IMR-90 (cell line): ENCODE measurements around the gene LRRIQ4. TPM values are rescaled to one million over a fixed set of nuclear protein-coding genes. Genes with fewer than 3 reads are reported as not detected.

Experiments
- ATAC-seq: fragments of 200-7000 bp; cut with Tn5 transposase; 2 replicates; pipeline ENCODE4 v1.9.1; 2020; ENCODE audit warnings: low read depth, mild to moderate bottlenecking, moderate library complexity
- BruUV-seq: library from RNA; stranded (reverse); fragments of 400-500 nt; replicated peaks from 2 replicates; lab custom pipeline; 2021; lab: Mats Ljungman, UMichigan
- CTCF ChIA-PET: fragments of 300-600 bp; formaldehyde crosslinking; extraction: SDS; loops from one replicate; lab custom pipeline; 2021; ENCODE audit warnings: antibody characterized with exemption; lab: Yijun Ruan, JAX
- POLR2A ChIA-PET: fragments of 300-600 bp; sonication (Branson Sonifier 250); formaldehyde crosslinking; loops from one replicate; lab custom pipeline; 2022; ENCODE audit warnings: antibody characterized with exemption; ENCODE audit not compliant: unreplicated experiment; lab: Charles Lee
- DNase-seq: peaks from one replicate; pipeline ENCODE4 v3.0.0; 2013
- H2AFZ ChIP-seq: replicated peaks from 2 replicates; pipeline ENCODE3; 2013; ENCODE audit warnings: low read length, mild to moderate bottlenecking; ENCODE audit not compliant: poor library complexity
- H2AK5ac ChIP-seq: 2 replicates; pipeline ENCODE4 v1.6.1; 2013; ENCODE audit warnings: low read depth, low read length, inconsistent platforms
- H2AK9ac ChIP-seq: replicated peaks from 2 replicates; pipeline ENCODE3; 2013; ENCODE audit warnings: mild to moderate bottlenecking, low read depth, low read length, moderate library complexity; ENCODE audit not compliant: poor library complexity
- H2BK120ac ChIP-seq: 2 replicates; pipeline ENCODE4 v1.6.1; 2013; ENCODE audit warnings: low read depth, low read length, inconsistent platforms
- H2BK15ac ChIP-seq: 3 replicates; pipeline ENCODE4 v1.6.1; 2013; ENCODE audit warnings: low read depth, low read length, inconsistent platforms
- H2BK20ac ChIP-seq: 2 replicates; pipeline ENCODE4 v1.6.1; 2013; ENCODE audit warnings: low read depth, mild to moderate bottlenecking, inconsistent platforms, low read length, moderate library complexity
- H2BK5ac ChIP-seq: 2 replicates; pipeline ENCODE4 v1.6.1; 2013; ENCODE audit warnings: mild to moderate bottlenecking, low read depth, low read length, inconsistent platforms; ENCODE audit not compliant: poor library complexity, severe bottlenecking
- H3K14ac ChIP-seq: replicated peaks from 2 replicates; pipeline ENCODE4 v1.6.1; 2013; ENCODE audit warnings: low read depth, low read length, inconsistent platforms
- H3K18ac ChIP-seq: 2 replicates; pipeline ENCODE4 v1.6.1; 2013; ENCODE audit warnings: low read depth, low read length, control low read depth
- H3K23ac ChIP-seq: 2 replicates; pipeline ENCODE4 v1.6.1; 2013; ENCODE audit warnings: low read depth, low read length, inconsistent platforms
- H3K27ac ChIP-seq: 2 replicates; pipeline ENCODE4 v1.5.1; 2013; ENCODE audit warnings: mild to moderate bottlenecking, control low read depth, low read length; ENCODE audit not compliant: insufficient read depth
- H3K27me3 ChIP-seq: 2 replicates; pipeline ENCODE4 v1.6.1; 2013; ENCODE audit warnings: low read length; ENCODE audit not compliant: control insufficient read depth, insufficient read depth
- H3K36me3 ChIP-seq: 2 replicates; pipeline ENCODE4 v1.6.1; 2013; ENCODE audit warnings: low read length, mixed read lengths; ENCODE audit not compliant: control insufficient read depth, insufficient read depth
- H3K4ac ChIP-seq: 2 replicates; pipeline ENCODE4 v1.6.1; 2013; ENCODE audit warnings: low read depth, low read length, inconsistent platforms
- H3K4me1 ChIP-seq: 2 replicates; pipeline ENCODE4 v1.6.1; 2013; ENCODE audit warnings: low read length, mixed read lengths; ENCODE audit not compliant: control insufficient read depth, insufficient read depth
- H3K4me2 ChIP-seq: 2 replicates; pipeline ENCODE4 v1.6.1; 2013; ENCODE audit warnings: low read depth, mild to moderate bottlenecking, control low read depth, low read length, moderate library complexity
- H3K4me3 ChIP-seq: 2 replicates; pipeline ENCODE4 v1.5.1; 2013; ENCODE audit warnings: low read depth, mild to moderate bottlenecking, control low read depth, low read length, moderate library complexity; ENCODE audit not compliant: insufficient read depth
- H3K56ac ChIP-seq: 2 replicates; pipeline ENCODE4 v1.6.1; 2013; ENCODE audit warnings: low read length, inconsistent platforms; ENCODE audit not compliant: insufficient read depth; ENCODE audit errors: extremely low read depth
- H3K79me1 ChIP-seq, 2 experiments: 2 replicates each; pipeline ENCODE4 v1.6.1; 2013; ENCODE audit warnings: low read length in 2 of 2, inconsistent platforms in 1 of 2, low read depth in 1 of 2
- H3K9ac ChIP-seq: 2 replicates; pipeline ENCODE4 v1.6.1; 2013; ENCODE audit warnings: low read depth, low read length, control low read depth
- H3K9me1 ChIP-seq: 2 replicates; pipeline ENCODE4 v1.6.1; 2013; ENCODE audit warnings: low read length, inconsistent platforms; ENCODE audit not compliant: insufficient read depth
- H3K9me3 ChIP-seq: 2 replicates; pipeline ENCODE4 v1.6.1; 2013; ENCODE audit warnings: low read length; ENCODE audit not compliant: control insufficient read depth, insufficient read depth
- H4K20me1 ChIP-seq: 2 replicates; pipeline ENCODE4 v1.6.1; 2013; ENCODE audit warnings: low read length, inconsistent platforms; ENCODE audit not compliant: insufficient read depth
- H4K5ac ChIP-seq: 2 replicates; pipeline ENCODE4 v1.6.1; 2013; ENCODE audit warnings: mild to moderate bottlenecking, low read depth, low read length, control low read depth
- H4K8ac ChIP-seq, 2 experiments: 2 replicates each; pipeline ENCODE4 v1.6.1; 2013; ENCODE audit warnings: low read depth in 2 of 2, low read length in 2 of 2, control low read depth in 1 of 2, inconsistent platforms in 1 of 2
- H4K91ac ChIP-seq: 2 replicates; pipeline ENCODE4 v1.6.1; 2013; ENCODE audit warnings: low read depth, low read length, inconsistent platforms; ENCODE audit not compliant: insufficient read depth
- BHLHE40 ChIP-seq: fragments of 150-350 bp; IDR thresholded peaks from 2 replicates; pipeline ENCODE4 v1.6.1; 2016; ENCODE audit warnings: mild to moderate bottlenecking, low read depth, low read length
- CEBPB ChIP-seq: IDR thresholded peaks from 2 replicates; pipeline ENCODE4 v1.6.1; 2012; ENCODE audit warnings: low read depth, low read length, improper control_type of control experiment
- CHD1 ChIP-seq: IDR thresholded peaks from 2 replicates; pipeline ENCODE4 v1.6.1; 2012; ENCODE audit warnings: low read depth, low read length, improper control_type of control experiment
- FOS ChIP-seq: fragments of 150-350 bp; IDR thresholded peaks from 2 replicates; pipeline ENCODE4 v1.6.1; 2016; ENCODE audit warnings: low read depth, low read length
- MAFK ChIP-seq: IDR thresholded peaks from 2 replicates; pipeline ENCODE4 v1.6.1; 2012; ENCODE audit warnings: low read depth, low read length, improper control_type of control experiment
- MAZ ChIP-seq: IDR thresholded peaks from 2 replicates; pipeline ENCODE4 v1.6.1; 2012; ENCODE audit warnings: low read depth, mild to moderate bottlenecking, low read length, improper control_type of control experiment, moderate library complexity, borderline replicate concordance
- MXI1 ChIP-seq: IDR thresholded peaks from 2 replicates; pipeline ENCODE4 v1.6.1; 2012; ENCODE audit warnings: low read depth, mild to moderate bottlenecking, low read length, moderate library complexity, borderline replicate concordance
- NFE2L2 ChIP-seq: fragments of 150-350 bp; IDR thresholded peaks from 2 replicates; pipeline ENCODE4 v1.6.1; 2016; ENCODE audit warnings: low read depth, mild to moderate bottlenecking, low read length
- POLR2A ChIP-seq: IDR thresholded peaks from 2 replicates; pipeline ENCODE4 v1.6.1; 2012; ENCODE audit warnings: mild to moderate bottlenecking, low read depth, low read length
- RAD21 ChIP-seq: IDR thresholded peaks from 2 replicates; pipeline ENCODE4 v1.6.1; 2012; ENCODE audit warnings: low read length, improper control_type of control experiment
- RCOR1 ChIP-seq: IDR thresholded peaks from 2 replicates; pipeline ENCODE4 v1.6.1; 2012; ENCODE audit warnings: mild to moderate bottlenecking, low read length, improper control_type of control experiment; ENCODE audit not compliant: insufficient replicate concordance
- RFX5 ChIP-seq: IDR thresholded peaks from 2 replicates; pipeline ENCODE4 v1.8.0; 2012; ENCODE audit warnings: low read depth, mild to moderate bottlenecking, low read length, moderate library complexity
- SMC3 ChIP-seq: fragments of 150-350 bp; IDR thresholded peaks from 2 replicates; pipeline ENCODE4 v1.6.1; 2016; ENCODE audit warnings: low read depth, mild to moderate bottlenecking, antibody characterized with exemption, low read length, moderate library complexity
- WGBS, 2 experiments: methylation state at CpG; one replicate each; pipeline versions ENCODE4 v1.1.5 to v1.1.7; 2013; ENCODE audit warnings: missing lambda C conversion rate in 2 of 2; ENCODE audit not compliant: insufficient read length in 1 of 2; ENCODE audit errors: extremely low coverage in 2 of 2; 5-methylcytosine and 5-hydroxymethylcytosine counted together
- dilution Hi-C: fragments of 300-500 bp; cut with HindIII; formaldehyde crosslinking; loops from one replicate; pipeline ENCODE4 v1.14.3; 2018; ENCODE audit warnings: low sequenced_read_pairs; ENCODE audit not compliant: unreplicated experiment
- in situ Hi-C: fragments of 300-500 bp; cut with MboI; formaldehyde crosslinking; loops from 3 replicates; pipeline ENCODE4 v1.14.3; 2019; ENCODE audit warnings: low sequenced_read_pairs, inconsistent platforms, mixed read lengths
- intact Hi-C: fragments of 100-400 bp; cut with micrococcal nuclease; formaldehyde crosslinking; loops from 2 replicates; pipeline ENCODE4 v1.10.0; 2022
- polyA plus RNA-seq, 3 experiments: library from polyadenylated mRNA; depleted of rRNA; stranded (reverse); fragments of >200 nt; gene quantifications; 2 replicates each; pipeline ENCODE4 v1.2.3, GENCODE V29; 2012; ENCODE audit warnings: low replicate concordance in 1 of 3
- total RNA-seq: library from RNA; depleted of rRNA; stranded (reverse); fragments of >200 nt; gene quantifications from 2 replicates; pipeline ENCODE4 v1.2.3, GENCODE V29; 2012
- TF ChIP-seq, protein P1 (sequence below): conservative IDR thresholded peaks from 2 replicates; pipeline ENCODE4 v1.5.1; 2012; ENCODE audit warnings: mild to moderate bottlenecking, low read depth, low read length, improper control_type of control experiment
- TF ChIP-seq, protein P2 (sequence below): fragments of 150-350 bp; IDR thresholded peaks from 2 replicates; pipeline ENCODE4 v1.6.1; 2017; ENCODE audit warnings: mild to moderate bottlenecking, antibody characterized with exemption, low read length, low read depth

LRRIQ4 gene
- total and polyA plus RNA-seq, 2 of the 4 experiments (the other 2 are of a cell fraction), result not detected

DNA sequence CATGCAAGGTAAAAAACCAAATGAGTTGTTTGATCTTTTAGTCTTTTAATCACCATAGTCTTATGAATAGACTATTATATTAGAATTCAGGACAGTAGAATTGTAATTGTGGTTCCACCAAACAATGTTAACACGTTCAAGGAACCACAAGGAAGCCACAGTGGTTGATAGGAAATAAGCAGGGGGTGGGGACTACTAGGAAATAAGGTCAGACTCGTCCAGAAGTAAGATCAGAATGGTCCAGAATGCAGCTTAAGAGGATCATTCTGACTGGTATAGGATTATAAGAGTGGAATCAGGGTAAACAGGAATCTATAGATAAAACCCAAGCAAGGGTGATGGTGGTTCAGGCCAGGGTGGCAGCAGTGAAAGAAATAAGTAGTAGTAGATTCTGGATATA lies 31.9 kb upstream of the LRRIQ4 start:
- Histone ChIP-seq H2AFZ (no peak overlapping the region), H3K18ac (no peak overlapping the region), H2BK15ac (no peak overlapping the region), H3K9me1 (no peaks in the 10 kb centered on the region), H3K4ac (no peak overlapping the region), H4K8ac (no peak overlapping the region), H2BK20ac (no peak overlapping the region), H3K23ac (no peak overlapping the region), H2BK5ac (no peak overlapping the region), H3K27ac (no peak overlapping the region), H4K91ac (no peak overlapping the region), H2BK120ac (no peak overlapping the region), H3K56ac (no peak overlapping the region), H3K4me2 (no peak overlapping the region), H3K4me1 (no peaks in the 10 kb centered on the region), H2AK9ac (no peak overlapping the region), H4K5ac (no peak overlapping the region), H4K20me1 (no peaks in the 10 kb centered on the region), H3K36me3 (peaks cover 40% of the 10 kb centered on the region), H3K9me3 (no peaks in the 10 kb centered on the region), H3K79me1 (peaks cover 18 to 23% of the 10 kb centered on the region in 2 experiments), H3K27me3 (no peaks in the 10 kb centered on the region), H3K9ac (no peak overlapping the region), H3K14ac (no peak overlapping the region), H2AK5ac (no peak overlapping the region), H3K4me3 (no peak overlapping the region)
- 67% methylated on average over 1 of the region's 2 CpGs; no CpG with 5 or more reads in 1 of the 2 experiments for WGBS, 2 experiments
- CTCF ChIA-PET, result no interaction called here
- ATAC-seq (no peak), DNase-seq (no peak)
- intact Hi-C loops (no loop called here), in situ Hi-C loops (no loop called here), dilution Hi-C loops (no loop called here)
- TF ChIP-seq POLR2A (no peak), MAZ (no peak), CEBPB (no peak), CHD1 (no peak), RFX5 (no peak), BHLHE40 (no peak), MXI1 (no peak), SMC3 (no peak), NFE2L2 (no peak), RCOR1 (no peak), MAFK (no peak), FOS (no peak), RAD21 (no peak)
- TF ChIP-seq, protein P1, sequence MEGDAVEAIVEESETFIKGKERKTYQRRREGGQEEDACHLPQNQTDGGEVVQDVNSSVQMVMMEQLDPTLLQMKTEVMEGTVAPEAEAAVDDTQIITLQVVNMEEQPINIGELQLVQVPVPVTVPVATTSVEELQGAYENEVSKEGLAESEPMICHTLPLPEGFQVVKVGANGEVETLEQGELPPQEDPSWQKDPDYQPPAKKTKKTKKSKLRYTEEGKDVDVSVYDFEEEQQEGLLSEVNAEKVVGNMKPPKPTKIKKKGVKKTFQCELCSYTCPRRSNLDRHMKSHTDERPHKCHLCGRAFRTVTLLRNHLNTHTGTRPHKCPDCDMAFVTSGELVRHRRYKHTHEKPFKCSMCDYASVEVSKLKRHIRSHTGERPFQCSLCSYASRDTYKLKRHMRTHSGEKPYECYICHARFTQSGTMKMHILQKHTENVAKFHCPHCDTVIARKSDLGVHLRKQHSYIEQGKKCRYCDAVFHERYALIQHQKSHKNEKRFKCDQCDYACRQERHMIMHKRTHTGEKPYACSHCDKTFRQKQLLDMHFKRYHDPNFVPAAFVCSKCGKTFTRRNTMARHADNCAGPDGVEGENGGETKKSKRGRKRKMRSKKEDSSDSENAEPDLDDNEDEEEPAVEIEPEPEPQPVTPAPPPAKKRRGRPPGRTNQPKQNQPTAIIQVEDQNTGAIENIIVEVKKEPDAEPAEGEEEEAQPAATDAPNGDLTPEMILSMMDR, result no peak
- TF ChIP-seq, protein P2, sequence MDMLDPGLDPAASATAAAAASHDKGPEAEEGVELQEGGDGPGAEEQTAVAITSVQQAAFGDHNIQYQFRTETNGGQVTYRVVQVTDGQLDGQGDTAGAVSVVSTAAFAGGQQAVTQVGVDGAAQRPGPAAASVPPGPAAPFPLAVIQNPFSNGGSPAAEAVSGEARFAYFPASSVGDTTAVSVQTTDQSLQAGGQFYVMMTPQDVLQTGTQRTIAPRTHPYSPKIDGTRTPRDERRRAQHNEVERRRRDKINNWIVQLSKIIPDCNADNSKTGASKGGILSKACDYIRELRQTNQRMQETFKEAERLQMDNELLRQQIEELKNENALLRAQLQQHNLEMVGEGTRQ, result no peak
- POLR2A ChIA-PET, result no interaction called here
- no TSS peak for BruUV-seq
